Measurements from ENCODE around the gene MKNK2.

Gene MKNK2

DNA sequence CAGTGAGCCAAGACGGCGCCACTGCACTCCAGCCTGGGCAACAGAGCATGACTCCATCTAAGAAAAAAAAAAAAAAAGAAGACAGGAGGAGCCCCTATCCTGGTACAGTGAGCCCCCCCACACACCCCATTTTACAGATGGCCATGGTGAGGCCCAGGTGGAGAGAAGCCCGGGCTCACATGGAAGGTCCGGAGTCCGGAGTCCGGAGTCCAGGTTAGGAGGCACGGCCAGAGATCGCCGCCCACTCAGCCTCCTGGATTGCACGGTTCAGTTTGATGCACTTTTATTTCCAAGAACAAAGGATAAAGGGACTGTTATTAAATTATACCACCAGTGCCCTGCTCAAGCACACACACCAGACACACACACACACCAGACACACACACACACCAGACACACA lies 24.3 kb downstream of the MKNK2 start:
- Mint-ChIP-seq H3K36me3 (ENCODE audit: low read depth) (peaks cover 7% of the 10 kb centered on the region), H3K4me1 (ENCODE audit: low read depth) (peaks cover 43% of the 10 kb centered on the region), H3K27ac (no peak overlapping the region), H3K27me3 (no peaks in the 10 kb centered on the region), H3K4me3 (no peak overlapping the region), H3K9me3 (no peaks in the 10 kb centered on the region)
- intact Hi-C loops (cut with micrococcal nuclease): no loop called here

DNA sequence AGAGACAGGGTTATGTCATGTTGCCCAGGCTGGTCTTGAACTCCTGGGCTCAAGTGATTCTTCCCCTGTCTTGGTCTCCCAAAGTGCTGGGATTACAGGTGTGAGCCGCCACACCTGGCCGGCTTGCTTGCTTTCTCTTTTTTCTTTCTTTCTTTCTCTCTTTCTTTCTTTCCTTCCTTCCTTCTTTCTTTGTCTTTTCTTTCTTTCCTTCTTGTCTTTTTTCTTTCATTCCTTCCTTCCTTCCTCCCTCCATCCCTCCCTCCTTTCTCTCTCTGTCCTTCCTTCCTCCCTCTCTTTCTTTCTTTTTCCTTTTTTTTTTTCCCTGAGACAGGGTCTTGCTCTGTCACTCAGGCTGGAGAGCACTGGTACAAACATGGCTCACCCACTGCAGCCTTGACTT lies 28.8 kb downstream of the MKNK2 start:
- Mint-ChIP-seq H3K27ac (peak overlapping the region; percentile 4), H3K27me3 (no peaks in the 10 kb centered on the region), H3K9me3 (no peaks in the 10 kb centered on the region), H3K36me3 (ENCODE audit: low read depth) (peaks cover 7% of the 10 kb centered on the region), H3K4me1 (ENCODE audit: low read depth) (peaks cover 28% of the 10 kb centered on the region), H3K4me3 (no peak overlapping the region)
- intact Hi-C loops (cut with micrococcal nuclease): no loop called here

- Mint-ChIP-seq H3K4me3 (no peak overlapping the region), H3K27me3 (no peaks in the 10 kb centered on the region), H3K36me3 (ENCODE audit: low read depth) (peaks cover 7% of the 10 kb centered on the region), H3K4me1 (ENCODE audit: low read depth) (peaks cover 29% of the 10 kb centered on the region), H3K27ac (no peak overlapping the region), H3K9me3 (no peaks in the 10 kb centered on the region)
- intact Hi-C loops (cut with micrococcal nuclease): no loop called here
Measured at GRCh38 chr19:2021453-2022140, 29.4 kb downstream of the MKNK2 start.

- H3K27ac Mint-ChIP-seq: no peak overlapping the region
- intact Hi-C loops (cut with micrococcal nuclease): loop anchor here (1.0 to 10.0 kb wide), 4 partner anchors 34 to 134 kb away; partner anchors contain the start of genes ABHD17A, AP3D1 and MKNK2
- no peaks in the 10 kb centered on the region for H3K27me3 Mint-ChIP-seq
- no peak overlapping the region for H3K4me3 Mint-ChIP-seq
- no peaks in the 10 kb centered on the region for H3K9me3 Mint-ChIP-seq
- peaks cover 2% of the 10 kb centered on the region for H3K36me3 Mint-ChIP-seq (ENCODE audit: low read depth)
- H3K4me1 Mint-ChIP-seq (ENCODE audit: low read depth): peaks cover 28% of the 10 kb centered on the region
Measured at GRCh38 chr19:2018752-2019151, 32.3 kb downstream of the MKNK2 start.

DNA sequence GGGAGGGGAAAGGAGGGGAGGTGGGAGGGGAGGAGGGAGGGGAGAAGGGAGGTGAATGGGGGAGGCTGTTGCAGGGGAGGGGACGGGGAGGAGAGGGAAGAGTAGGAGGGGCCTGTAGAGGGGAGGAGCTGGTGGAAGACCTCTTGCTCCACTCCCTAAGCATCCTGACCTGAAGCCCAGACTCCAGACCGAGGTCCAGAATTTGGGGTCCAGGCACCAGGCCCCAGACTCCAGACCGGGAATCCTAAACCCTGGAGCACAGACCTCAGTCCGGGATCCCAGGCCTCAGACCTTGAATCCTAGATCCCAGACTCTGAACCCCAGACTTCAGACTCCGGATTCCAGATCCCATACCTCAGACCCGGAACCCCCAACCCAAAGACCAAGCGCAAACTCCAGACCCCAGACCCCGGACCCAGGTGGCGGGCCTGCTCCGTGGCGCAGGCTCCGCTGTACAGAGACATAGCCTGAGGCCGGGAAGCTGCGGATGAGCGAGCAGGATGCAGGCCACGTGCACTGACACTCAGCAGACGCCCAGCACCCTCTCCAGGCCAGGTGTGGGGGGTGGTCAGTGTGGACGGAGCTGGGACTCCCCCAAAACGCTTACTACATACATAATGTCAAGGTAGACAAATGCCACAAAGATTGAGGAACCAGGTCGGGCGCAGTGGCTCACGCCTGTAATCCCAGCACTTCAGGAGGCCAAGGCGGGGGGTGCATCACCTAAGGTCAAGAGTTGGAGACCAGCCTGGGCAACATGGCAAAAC lies 34.8 kb downstream of the MKNK2 start:
- Mint-ChIP-seq H3K27ac (peak overlapping the region; percentile 47), H3K9me3 (no peaks in the 10 kb centered on the region), H3K36me3 (ENCODE audit: low read depth) (peaks cover 16% of the 10 kb centered on the region), H3K4me1 (ENCODE audit: low read depth) (peaks cover 46% of the 10 kb centered on the region), H3K4me3 (peak overlapping the region; percentile 61), H3K27me3 (no peaks in the 10 kb centered on the region)
- intact Hi-C loops (cut with micrococcal nuclease): loop anchor here (5.0 to 10.0 kb wide), 3 partner anchors 36 to 136 kb away; partner anchors contain the start of genes ABHD17A, AP3D1 and MKNK2

- intact Hi-C loops (cut with micrococcal nuclease): loop anchor here (5.0 to 10.0 kb wide), 3 partner anchors 37 to 137 kb away; partner anchors contain the start of genes ABHD17A, AP3D1 and MKNK2
- peaks cover 20% of the 10 kb centered on the region for H3K36me3 Mint-ChIP-seq (ENCODE audit: low read depth)
- H3K27me3 Mint-ChIP-seq: no peaks in the 10 kb centered on the region
- no peaks in the 10 kb centered on the region for H3K9me3 Mint-ChIP-seq
- peak within 1 kb of the TSS; percentile 70 for H3K4me3 Mint-ChIP-seq
- H3K4me1 Mint-ChIP-seq (ENCODE audit: low read depth): peaks cover 49% of the 10 kb centered on the region
- peak within 1 kb of the TSS; percentile 52 for H3K27ac Mint-ChIP-seq
Measured at GRCh38 chr19:2015608-2015950, 35.5 kb downstream of the MKNK2 start, which contains the start of gene BTBD2. BTBD2 (minus strand) TSS chr19:2015714; CDS start chr19:2015703, 11 bp downstream.

DNA sequence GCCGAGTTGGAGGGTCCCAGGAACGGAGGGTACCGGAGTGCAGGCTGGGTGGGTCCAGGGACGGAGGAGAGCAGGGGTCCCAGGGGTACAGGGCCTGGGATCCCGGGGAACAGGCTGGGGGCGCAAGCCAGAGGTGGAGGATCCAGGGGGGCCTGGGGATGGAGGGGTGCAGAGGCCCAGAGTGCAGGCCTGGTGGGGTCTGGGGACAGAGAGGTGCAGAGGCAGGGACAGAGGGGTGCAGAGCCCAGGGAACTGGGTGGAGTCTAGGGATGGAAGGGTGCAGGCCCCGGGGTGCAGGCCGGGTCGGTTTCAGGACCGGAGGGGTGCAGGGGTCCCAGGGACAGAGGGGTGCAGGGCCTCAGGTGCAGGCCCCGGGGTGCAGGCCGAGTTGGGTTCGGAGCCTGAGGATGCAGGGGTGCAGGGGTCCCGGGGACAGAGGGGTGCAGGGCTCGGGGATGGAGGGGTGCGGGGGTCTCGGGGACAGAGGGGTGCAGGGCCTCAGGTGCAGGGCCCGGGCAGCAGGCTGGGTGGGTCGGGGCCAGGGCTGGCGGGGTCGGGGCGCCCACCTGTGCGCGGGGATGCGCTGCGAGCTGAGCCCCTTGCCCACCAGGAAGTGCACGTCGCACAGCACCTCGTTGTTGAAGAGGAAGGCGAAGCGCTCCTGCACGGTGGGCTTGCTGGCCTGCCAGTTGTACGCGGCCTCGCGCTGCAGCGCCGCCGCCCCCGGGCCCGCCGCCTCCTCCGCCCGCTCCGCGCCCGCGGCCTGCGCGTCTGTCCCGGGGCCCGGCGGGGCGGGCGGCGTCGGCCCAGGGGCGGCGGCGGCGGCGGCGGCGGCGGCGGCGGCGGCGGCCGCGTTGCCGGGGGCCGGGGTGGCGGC lies 36.1 kb downstream of the MKNK2 start:
- Mint-ChIP-seq H3K27ac (peak overlapping the region; percentile 52), H3K9me3 (no peaks in the 10 kb centered on the region), H3K4me3 (peak overlapping the region; percentile 70), H3K27me3 (no peaks in the 10 kb centered on the region), H3K36me3 (ENCODE audit: low read depth) (peaks cover 20% of the 10 kb centered on the region), H3K4me1 (ENCODE audit: low read depth) (peaks cover 48% of the 10 kb centered on the region)
- intact Hi-C loops (cut with micrococcal nuclease): loop anchor here (5.0 to 10.0 kb wide), 3 partner anchors 37 to 137 kb away; partner anchors contain the start of genes ABHD17A, AP3D1 and MKNK2

DNA sequence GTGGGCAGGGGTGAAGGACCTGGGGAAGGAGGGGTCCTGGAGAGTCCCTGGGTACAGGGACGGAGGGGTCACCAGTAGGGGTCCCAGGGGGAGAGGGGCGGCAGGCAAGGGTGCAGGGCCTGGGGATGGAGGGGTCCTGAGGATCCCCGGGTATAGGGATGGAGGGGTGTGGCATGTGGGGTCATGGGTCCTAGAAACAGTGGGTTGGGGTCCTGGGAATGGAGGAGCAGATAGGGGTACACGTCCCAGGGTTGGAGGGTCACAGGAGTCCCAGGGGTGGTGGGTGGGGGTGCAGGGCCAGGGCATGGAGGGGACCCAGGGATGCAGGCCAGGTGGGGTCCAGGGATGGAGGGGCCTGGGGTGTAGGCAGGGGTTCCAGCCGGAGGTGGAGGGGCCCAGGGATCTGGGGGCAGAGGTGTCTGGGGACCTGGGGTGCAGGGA lies 36.9 kb downstream of the MKNK2 start:
- H3K4me1 Mint-ChIP-seq (ENCODE audit: low read depth): peaks cover 41% of the 10 kb centered on the region
- no peaks in the 10 kb centered on the region for H3K27me3 Mint-ChIP-seq
- H3K36me3 Mint-ChIP-seq (ENCODE audit: low read depth): peaks cover 20% of the 10 kb centered on the region
- H3K4me3 Mint-ChIP-seq: peak overlapping the region; percentile 70
- no peaks in the 10 kb centered on the region for H3K9me3 Mint-ChIP-seq
- no peak overlapping the region for H3K27ac Mint-ChIP-seq
- intact Hi-C loops (cut with micrococcal nuclease): loop anchor here (10.0 kb wide), 1 partner anchor 129 kb away; the partner anchor contains the start of gene ABHD17A

DNA sequence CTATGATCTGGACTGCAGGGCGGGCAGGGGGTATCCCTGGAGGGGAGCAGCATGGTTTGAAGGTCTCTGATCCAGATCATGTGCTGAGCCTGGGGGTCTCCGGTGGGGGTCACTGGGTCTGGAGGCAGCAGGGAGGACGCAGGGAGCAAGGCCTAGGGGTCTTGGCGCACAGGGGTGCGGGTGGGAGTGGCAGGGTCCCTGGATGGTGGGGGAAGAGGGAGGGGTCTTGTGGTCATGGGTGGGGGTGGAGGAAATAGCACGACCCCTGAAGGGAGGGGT lies 37.4 kb downstream of the MKNK2 start:
- peaks cover 41% of the 10 kb centered on the region for H3K4me1 Mint-ChIP-seq (ENCODE audit: low read depth)
- intact Hi-C loops (cut with micrococcal nuclease): loop anchor here (10.0 kb wide), 1 partner anchor 129 kb away; the partner anchor contains the start of gene ABHD17A
- H3K36me3 Mint-ChIP-seq (ENCODE audit: low read depth): peaks cover 20% of the 10 kb centered on the region
- H3K4me3 Mint-ChIP-seq: no peak overlapping the region
- no peak overlapping the region for H3K27ac Mint-ChIP-seq
- H3K27me3 Mint-ChIP-seq: no peaks in the 10 kb centered on the region
- no peaks in the 10 kb centered on the region for H3K9me3 Mint-ChIP-seq

DNA sequence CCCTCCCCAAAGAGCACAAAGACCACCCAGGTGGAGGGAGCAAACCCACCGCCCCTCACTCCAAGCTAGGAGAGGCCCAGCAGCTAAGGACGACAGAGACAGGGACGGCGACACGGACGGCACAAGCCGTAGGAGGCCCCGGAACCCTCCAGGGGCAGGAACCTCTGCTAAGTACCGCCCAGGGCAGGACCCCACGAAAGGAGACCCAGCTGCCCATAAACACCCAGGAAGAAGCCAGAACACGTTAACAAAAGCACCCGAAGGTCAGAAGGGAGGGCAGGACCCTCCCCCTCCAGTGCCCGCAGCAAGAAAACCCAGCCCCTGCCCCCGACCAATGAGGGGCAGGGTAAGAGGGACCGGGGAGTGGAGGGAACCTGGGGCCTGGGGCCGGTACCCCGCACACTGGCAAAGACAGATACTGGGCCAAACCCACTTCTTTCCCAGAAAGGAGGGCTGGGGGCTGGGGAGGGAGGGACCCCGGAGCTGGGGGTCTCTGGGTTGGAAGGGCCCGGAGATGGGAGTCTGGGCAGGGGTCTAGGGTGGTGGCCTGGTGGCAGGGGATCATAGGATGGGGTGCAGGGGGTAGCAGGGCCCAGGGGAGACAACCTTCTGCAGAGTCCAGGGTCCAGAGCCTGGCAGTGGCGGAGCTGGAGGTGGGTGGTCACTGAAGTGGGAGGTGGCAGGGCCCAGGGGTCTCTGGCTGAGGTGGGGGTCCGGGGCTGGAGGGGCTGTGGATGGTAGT lies 37.9 kb downstream of the MKNK2 start:
- Mint-ChIP-seq H3K27me3 (no peaks in the 10 kb centered on the region), H3K4me1 (ENCODE audit: low read depth) (peaks cover 41% of the 10 kb centered on the region), H3K9me3 (no peaks in the 10 kb centered on the region), H3K36me3 (ENCODE audit: low read depth) (peaks cover 20% of the 10 kb centered on the region), H3K4me3 (no peak overlapping the region), H3K27ac (no peak overlapping the region)
- intact Hi-C loops (cut with micrococcal nuclease): loop anchor here (10.0 kb wide), 1 partner anchor 128 kb away; the partner anchor contains the start of gene ABHD17A

DNA sequence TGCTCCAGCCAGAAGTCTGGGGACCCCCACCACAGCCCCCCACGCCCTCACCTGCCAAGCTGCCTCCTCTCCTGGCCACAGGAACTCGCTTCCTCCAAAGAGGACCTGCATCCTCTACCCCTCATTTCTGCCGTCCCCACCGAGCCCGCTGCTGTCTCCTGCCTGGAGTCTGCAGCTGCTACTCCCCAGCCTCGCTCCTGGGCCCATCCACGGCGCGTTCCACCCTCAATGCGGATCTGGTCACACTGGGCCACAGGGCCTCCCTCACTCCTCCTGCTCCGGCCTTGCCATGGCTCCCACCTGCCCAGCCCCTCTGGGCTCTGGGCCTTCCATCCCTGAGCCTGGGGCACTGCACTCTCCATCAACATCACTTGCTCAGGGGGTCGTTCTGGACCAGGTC lies 39.9 kb downstream of the MKNK2 start:
- peak overlapping the region; percentile 1 for H3K27ac Mint-ChIP-seq
- H3K9me3 Mint-ChIP-seq: no peaks in the 10 kb centered on the region
- peaks cover 27% of the 10 kb centered on the region for H3K4me1 Mint-ChIP-seq (ENCODE audit: low read depth)
- intact Hi-C loops (cut with micrococcal nuclease): loop anchor here (10.0 kb wide), 1 partner anchor 126 kb away; the partner anchor contains the start of gene ABHD17A
- no peak overlapping the region for H3K4me3 Mint-ChIP-seq
- peaks cover 20% of the 10 kb centered on the region for H3K36me3 Mint-ChIP-seq (ENCODE audit: low read depth)
- H3K27me3 Mint-ChIP-seq: no peaks in the 10 kb centered on the region

DNA sequence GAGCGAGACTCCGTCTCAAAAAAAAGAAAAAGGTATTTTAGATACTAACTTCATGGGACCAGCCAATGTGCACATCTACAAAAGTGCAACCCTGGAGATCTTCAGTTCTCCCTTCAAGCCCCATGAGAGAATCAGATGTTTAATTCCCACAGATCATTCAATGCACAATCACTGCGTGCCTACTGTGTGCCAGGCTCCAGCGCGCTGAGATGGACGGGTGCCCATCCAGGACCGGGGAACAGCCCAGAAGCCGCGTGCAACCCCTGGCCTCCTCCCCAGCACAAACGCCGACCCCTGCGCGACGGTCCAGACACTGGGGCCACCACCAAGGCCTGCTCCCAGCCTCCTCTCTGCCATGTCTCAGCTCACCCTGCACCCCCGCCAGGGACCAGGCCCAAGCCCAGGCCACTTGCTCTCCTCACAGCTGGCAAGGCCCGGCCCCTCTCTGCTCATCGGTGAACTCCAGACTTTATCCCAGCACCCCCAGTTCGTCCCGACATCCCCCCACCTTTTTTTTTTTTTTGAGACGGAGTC lies 40.8 kb downstream of the MKNK2 start:
- intact Hi-C loops (cut with micrococcal nuclease): loop anchor here (10.0 kb wide), 1 partner anchor 125 kb away; the partner anchor contains the start of gene ABHD17A
- Mint-ChIP-seq H3K4me1 (ENCODE audit: low read depth) (peaks cover 24% of the 10 kb centered on the region), H3K27ac (no peak overlapping the region), H3K4me3 (no peak overlapping the region), H3K36me3 (ENCODE audit: low read depth) (peaks cover 20% of the 10 kb centered on the region), H3K9me3 (no peaks in the 10 kb centered on the region), H3K27me3 (no peaks in the 10 kb centered on the region)

DNA sequence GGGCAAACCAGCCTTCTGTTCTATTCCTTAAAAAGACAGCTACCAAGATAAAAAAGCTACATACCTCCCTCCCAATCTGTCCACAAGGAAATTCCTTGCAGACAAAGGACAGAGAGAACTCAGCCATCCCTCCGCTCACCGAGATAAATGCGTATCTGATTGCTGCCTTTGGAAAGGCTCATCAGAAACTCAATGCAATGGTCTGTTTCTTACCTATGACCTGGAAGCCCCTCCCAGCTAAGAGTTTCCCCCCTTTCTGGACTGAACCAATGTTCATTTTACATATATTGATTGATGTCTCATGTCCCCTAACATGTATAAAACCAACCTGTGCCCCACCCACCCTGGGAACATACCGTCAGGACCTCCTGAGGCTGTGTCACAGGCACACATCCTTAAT lies 47.2 kb downstream of the MKNK2 start:
- Mint-ChIP-seq H3K27me3 (peaks cover 1% of the 10 kb centered on the region), H3K27ac (no peak overlapping the region), H3K4me1 (ENCODE audit: low read depth) (peaks cover 8% of the 10 kb centered on the region), H3K9me3 (no peaks in the 10 kb centered on the region), H3K4me3 (no peak overlapping the region), H3K36me3 (ENCODE audit: low read depth) (peaks cover 51% of the 10 kb centered on the region)
- intact Hi-C loops (cut with micrococcal nuclease): no loop called here
